HG02642 (cell line): Measurements from ENCODE around the gene DUS1L.

Experiments
- ATAC-seq: cut with Tn5 transposase; IDR thresholded peaks from one replicate; pipeline ENCODE4 v1.9.1; 2021; ENCODE audit warnings: mild to moderate bottlenecking; ENCODE audit not compliant: unreplicated experiment, poor library complexity

The DUS1L gene

DNA sequence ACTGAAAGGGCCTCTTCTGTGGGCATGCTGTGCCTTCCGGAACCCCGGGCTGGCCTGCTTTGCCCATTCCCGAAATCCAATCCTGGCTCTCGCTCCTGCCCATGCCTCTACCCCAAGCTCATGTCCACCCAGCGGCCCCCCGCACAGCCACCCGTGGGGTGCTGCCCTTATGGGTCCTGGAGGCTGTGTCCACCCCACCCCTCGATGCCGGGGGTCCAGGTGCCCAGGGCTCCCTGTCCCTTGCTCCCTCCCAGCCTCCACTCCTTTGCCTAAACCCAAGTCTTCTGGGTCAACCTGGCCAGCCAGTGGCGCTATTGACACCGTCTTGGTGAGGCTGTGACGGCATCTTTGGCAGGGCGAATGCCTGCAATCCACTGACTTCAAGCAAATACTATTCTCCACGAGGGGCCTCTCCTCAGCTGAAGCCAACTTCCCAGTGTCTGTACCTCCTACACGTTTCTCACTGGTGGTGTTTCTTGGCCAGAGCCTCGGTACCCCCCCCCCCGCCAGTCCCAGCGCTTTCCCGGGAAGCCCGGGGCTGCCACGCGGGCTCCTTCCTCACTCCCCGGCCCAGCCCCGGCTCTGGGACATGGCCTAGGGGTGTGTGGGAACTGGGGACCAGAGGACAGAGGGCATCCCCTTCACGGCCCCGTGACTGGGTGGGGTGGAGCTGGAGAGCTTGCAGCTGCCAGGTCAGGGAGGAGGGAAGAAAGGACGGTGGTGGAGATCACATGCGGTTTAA lies 12.2 kb upstream of the DUS1L start:
- ATAC-seq = no peak

DNA sequence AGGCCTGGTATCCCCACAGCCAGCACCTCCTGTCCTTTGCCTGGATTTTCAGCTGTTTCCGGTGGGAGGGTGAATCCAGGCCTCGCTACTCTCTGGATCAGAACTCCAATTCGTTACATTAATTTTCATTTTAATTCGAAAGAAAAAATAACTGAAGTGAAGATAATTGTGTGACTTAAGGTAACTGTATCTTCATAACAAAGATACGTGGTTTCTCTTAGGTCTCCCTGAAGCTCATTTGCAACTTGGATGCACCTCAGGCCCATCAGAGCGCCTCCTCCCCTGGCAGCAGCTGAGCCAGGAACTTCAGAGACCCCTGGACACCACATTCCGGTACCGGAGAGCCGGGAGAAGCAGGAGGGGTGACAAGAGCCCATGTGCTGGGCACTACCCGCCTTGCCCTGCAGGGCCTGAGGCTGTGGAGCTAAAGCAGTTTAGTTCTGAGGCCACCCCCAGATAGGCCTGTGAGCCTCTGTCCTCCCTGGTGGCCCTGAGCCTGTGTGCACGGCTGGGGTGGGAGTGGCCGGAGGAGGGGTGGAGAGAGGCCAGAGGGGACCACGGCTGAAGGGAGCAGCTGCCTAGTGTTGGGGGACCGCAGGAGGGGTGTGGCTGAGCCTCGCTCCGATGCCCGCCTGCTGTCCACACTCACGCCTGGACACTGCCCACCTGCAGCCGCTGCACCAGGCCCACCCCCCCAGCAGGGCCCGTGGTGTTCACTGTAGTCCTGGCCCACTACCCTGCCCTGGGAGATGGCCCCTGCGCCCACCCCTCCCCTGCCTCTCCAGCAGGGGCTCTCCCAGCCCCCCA lies 11.4 kb upstream of the DUS1L start:
- ATAC-seq = no peak

GRCh38 chr17:82076018-82076784 lies 10.6 kb upstream of the DUS1L start:
- ATAC-seq = no peak

DNA sequence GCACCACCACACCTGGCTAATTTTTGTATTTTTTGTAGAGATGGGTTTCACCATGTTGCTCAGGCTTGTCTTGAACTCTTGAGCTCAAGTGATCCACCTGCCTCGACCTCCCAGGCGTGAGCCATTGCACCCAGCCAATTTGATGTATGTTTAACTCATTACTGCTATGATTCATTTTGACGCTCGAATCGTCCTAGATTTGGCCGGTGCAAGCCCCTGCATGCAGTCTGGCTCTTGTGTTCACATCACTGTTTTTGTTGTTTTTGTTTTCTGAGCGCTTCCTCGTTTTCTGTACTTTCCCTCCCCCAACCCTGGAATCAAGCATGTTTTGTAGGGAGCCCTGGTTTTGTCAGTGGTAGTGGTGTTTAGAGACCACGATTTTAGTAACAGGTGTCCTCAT lies 7.8 kb upstream of the DUS1L start:
- ATAC-seq = no peak

- no peak for ATAC-seq
These were observed 7.2 kb upstream of the DUS1L start for GRCh38 chr17:82072827-82073226.

- no peak for ATAC-seq
These were observed 5.0 kb upstream of the DUS1L start for GRCh38 chr17:82070611-82071010.

DNA sequence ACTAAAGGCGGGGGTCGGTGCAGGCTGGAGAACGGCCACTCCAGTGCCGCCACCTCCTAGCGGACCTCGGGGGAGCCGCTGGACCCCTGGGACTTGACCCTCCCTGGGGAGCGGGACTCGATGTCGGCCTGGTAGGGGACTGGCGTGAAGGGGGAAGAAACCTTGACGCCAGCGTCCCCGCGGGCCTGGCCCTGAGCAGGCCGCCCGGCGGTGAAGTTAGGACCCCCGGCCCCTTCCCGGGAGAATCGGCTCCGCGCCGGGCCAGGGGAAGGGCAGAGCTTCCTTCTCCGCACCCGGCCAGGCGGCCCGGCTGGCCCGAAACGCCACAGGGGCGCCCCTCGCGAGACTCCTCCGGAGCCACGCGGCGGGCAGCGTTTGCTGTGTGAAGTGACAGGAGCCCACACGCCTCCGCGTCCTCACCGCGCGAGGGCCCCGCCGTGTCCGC lies 389 bp downstream of the DUS1L start:
- peak; percentile 30 for ATAC-seq

- ATAC-seq = no peak
These were observed 991 bp downstream of the DUS1L start for GRCh38 chr17:82064433-82065192.

- no peak for ATAC-seq
These were observed 1.9 kb downstream of the DUS1L start for GRCh38 chr17:82063424-82064415.

DNA sequence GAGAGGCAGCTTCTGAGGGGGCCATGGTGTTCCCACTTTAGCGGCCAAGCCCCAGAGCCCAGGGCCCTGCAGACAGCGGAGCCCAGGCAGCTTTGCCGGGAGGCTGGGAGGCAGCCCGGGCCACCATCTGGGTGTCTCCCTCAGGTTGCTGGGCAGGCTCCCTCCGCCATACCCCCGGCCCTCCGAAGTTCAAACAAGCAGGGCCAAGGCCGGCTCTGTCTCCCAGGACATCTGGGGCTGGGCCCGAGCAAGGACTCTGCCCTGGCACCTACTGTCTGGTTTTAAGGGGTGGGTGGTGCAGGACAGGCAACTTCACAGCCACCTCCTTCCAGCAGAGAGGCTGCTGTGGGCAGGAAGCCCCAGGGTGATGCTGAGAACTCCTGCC lies 2.6 kb downstream of the DUS1L start:
- no peak for ATAC-seq

DNA sequence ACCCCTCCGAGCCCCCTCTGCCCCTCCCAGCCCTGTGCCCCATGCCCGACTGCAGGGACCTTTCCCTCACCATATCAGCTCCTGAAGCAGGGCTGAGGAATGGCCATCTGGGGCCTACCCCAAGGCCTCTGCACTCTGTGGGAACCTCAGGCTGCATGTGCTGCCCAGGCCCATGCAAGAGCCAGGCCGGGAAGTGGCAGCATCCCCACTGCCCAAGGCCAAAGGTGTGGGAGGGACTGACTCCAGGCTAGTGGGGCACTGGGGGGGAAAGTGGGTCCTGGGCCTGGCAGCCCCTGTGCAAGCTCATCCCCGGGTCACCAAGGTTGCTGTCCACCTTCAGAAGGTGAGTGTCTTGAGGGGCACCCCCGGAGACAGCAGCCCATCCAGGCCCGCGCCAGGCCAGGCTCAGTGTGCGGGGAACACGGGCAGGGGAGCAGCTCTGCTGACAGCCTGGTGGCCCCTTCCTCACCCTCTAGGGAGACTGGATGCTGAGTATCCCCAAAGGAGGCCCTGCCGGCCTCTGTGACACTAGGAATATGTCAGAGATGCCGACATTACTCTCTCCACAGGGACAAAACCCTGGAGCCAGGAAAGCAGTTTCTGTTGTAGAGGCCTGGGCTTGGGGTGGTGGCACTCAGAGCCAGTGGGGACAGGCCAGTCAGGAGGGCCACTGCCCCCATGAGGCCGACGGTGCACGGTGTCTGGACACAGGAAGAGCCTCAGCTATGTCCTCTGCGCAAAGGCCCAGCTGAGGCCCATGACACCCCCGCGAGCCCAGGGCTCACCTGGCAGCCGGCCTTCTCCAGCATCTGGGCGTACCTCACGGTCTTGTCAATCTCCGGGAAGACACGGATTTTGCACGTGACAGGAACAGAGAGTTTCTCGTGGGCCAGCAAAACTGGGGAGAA lies 3.3 kb downstream of the DUS1L start:
- no peak for ATAC-seq

DNA sequence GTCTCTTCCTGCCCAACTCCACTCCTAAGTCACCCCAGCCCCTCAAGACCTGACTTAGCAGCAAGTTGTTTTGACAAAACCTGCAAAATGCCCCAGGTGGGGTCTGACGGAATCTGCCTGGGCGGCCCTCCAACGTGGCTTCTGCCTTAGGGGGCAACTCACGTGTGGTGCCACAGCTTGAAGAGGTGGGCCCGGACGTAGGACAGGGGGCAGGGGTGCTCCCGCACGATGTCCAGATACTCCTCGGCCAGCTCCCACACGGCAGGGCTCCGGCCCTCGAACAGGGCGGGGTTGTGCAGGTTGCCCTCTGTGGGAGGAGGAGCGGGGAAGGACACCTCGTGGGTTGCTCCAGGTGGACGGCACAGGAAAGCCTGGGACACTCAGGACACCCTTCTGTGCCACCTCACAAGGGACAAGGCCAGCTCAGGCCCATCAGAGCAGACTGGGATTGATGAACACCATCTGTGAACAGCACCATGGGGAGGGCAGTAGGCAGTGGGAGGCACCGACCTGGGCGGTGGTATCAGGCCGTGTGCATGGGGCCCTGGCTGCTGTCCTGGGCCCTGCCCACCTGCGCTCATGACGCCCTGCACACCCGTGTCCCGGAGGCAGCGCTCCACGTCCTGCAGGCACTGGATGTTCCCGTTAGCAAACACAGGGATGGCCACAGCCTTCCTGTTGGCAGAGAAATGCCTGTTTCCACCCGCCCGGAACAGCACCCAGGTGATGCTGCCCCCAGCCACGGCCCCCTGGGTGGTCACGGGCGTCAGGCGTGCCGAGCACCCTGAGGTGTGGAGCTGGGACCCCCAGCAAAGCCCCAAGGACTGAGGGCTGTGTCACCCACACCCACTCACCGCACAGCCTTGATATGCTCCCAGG lies 4.3 kb downstream of the DUS1L start:
- no peak for ATAC-seq

GRCh38 chr17:82060614-82061013 lies 5.0 kb downstream of the DUS1L start:
- ATAC-seq = no peak

DNA sequence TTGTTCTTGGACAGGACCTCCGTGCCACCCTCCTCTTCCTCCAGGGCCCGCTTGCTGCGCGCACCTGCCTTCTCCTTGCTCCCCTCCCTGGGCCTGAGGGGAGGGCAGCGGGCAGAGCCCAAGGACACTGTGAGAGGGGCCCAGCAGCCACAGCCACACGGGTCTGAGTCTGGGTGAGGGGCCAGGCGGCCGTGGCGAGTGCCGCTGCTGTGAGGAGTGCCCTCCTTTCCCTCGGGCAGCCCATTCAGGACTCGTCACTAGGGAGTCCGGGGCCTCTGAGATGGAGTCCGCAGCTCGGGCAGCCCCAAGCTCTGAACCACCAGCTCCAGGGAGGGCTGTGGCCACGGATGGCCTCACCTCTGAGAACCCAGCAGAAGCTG lies 5.6 kb downstream of the DUS1L start:
- no peak for ATAC-seq

DNA sequence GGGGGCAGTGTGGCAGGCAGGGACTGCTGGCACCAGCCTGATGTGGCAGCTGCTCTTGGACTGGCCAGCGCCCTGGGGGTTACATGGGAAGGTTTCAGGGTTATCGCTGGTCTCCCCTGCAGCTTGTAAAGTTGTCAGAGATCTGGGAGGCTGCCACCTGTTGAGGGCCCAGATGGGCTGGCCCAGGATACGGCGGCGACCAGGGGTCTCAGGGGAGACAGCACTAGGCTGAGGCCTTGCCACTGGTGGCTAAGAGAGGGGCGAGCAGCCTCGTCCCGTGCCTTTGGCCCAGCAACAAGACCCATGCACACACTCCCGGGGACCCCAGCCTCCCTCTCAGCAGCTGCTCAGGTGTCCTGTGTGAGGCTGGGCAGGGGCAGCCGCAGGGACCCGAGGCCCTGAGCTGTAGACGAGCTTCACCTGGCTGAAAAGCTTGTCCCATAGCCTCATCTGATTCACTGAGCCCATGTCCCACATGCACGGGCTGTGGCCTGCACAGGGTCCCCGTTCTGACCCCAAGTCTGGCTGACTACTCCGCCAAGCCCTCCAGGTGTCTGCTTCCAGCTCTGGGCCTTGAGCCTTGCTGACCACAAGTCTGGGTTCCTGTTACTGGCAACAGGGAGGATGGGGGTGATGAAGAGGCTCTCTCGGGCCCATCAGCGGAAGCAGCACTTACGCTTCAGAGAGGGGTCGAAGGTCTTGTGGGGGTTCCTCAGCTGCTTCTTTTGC lies 6.2 kb downstream of the DUS1L start:
- no peak for ATAC-seq

- no peak for ATAC-seq
These were observed 6.8 kb downstream of the DUS1L start for GRCh38 chr17:82058855-82059249.
